Measurements from ENCODE around the gene TECPR2. TPM values are rescaled to one million over a fixed set of nuclear protein-coding genes. Genes with fewer than 3 reads are reported as not detected.

Gene TECPR2
- total RNA-seq, 1 experiment from 2014 or later = 21.3 TPM

DNA sequence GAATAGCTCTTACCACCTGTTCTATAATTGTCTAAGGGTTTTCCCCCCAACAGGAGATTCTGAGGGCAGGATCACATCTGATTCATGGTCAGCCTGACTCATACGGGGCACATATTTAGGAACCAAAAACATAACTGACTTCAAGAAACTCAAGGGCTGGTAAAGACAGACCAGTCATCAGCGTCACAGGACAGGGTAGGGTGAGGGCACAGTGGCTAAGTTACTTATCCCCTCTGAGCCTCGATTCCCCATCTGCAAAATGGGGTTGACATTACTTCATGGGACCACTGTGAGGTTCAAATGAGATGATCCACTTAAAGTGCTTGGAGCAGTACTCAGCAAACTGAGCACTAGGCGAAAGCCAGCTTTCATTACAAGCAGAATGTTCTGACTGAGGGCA lies 657 bp upstream of the TECPR2 start (continued):
- TF ChIP-seq, protein P1, sequence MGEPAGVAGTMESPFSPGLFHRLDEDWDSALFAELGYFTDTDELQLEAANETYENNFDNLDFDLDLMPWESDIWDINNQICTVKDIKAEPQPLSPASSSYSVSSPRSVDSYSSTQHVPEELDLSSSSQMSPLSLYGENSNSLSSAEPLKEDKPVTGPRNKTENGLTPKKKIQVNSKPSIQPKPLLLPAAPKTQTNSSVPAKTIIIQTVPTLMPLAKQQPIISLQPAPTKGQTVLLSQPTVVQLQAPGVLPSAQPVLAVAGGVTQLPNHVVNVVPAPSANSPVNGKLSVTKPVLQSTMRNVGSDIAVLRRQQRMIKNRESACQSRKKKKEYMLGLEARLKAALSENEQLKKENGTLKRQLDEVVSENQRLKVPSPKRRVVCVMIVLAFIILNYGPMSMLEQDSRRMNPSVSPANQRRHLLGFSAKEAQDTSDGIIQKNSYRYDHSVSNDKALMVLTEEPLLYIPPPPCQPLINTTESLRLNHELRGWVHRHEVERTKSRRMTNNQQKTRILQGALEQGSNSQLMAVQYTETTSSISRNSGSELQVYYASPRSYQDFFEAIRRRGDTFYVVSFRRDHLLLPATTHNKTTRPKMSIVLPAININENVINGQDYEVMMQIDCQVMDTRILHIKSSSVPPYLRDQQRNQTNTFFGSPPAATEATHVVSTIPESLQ (CRISPR knock-in tag; IDR thresholded peaks at IDR 0.05) = no peak
- TF ChIP-seq ZNF396 (CRISPR knock-in tag; IDR thresholded peaks at IDR 0.05; ENCODE audit: borderline replicate concordance) = no peak
- TF ChIP-seq CREM (CRISPR knock-in tag; IDR thresholded peaks at IDR 0.05) = no peak

DNA sequence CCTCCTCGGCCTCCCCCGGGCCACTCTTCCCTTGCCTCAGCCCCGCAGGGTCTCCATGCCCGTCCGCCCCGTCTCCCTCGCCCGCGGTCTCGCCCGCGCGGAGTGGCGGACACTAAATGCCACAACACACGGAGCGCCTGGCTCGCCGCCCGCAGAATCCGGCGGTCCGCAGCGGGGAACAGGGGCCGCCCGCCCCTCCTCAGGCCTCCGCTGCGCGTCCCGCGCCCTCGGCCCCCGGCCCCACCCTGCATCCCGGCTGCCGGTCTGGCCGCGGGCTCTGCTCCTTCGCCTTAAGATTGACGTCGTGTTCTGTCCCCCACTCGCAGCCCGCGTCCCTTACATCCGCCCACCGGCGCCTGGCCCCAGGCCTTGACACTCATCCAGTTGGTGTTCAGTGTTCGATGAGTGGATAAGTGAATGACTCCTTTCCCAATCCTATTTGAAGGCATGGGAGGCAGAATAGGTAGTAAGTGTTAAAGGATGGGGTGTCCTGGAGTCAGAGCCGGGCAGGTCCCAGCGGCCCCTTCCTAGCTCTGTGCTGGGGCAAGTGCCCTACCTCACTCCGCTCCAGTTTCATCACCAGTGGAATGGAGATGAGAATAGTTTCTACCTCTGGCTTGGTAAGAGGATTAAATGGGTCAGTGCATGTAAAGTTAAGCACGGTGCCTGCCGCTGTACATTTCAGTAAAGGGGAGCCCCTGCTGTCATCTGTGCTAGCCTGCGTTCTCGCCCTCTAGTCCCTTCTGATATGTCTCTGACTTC lies 622 bp downstream of the TECPR2 start:
- peaks cover 8% of the 10 kb centered on the region for H3K4me1 Mint-ChIP-seq
- no peaks in the 10 kb centered on the region for H3K36me3 Mint-ChIP-seq
- no peaks in the 10 kb centered on the region for H3K9me3 Mint-ChIP-seq
- TF ChIP-seq ATF1 (CRISPR knock-in tag; IDR thresholded peaks at IDR 0.05) (0 out of 2 replicates have a peak, but pooled peaks have one; percentile 24), RORB (CRISPR knock-in tag; IDR thresholded peaks at IDR 0.05) (no peak)
- TF ChIP-seq, protein P2, sequence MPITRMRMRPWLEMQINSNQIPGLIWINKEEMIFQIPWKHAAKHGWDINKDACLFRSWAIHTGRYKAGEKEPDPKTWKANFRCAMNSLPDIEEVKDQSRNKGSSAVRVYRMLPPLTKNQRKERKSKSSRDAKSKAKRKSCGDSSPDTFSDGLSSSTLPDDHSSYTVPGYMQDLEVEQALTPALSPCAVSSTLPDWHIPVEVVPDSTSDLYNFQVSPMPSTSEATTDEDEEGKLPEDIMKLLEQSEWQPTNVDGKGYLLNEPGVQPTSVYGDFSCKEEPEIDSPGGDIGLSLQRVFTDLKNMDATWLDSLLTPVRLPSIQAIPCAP (CRISPR knock-in tag; IDR thresholded peaks at IDR 0.05) = 0 out of 2 replicates have a peak, but pooled peaks have one; percentile 9
- H3K27ac Mint-ChIP-seq = peak overlapping the region; percentile 74; the same call in 1 of the 2 replicates
- no peak overlapping the region for H3K4me3 Mint-ChIP-seq
- ChIA-PET CTCF (interaction anchor here (0.6 to 1.1 kb wide), 4 partner anchors 13 to 317 kb away, joined by 3 to 5 read pairs (median 4); no protein-coding TSS in a partner anchor), POLR2A (no interaction called here)
- H3K27me3 Mint-ChIP-seq (ENCODE audit: low read depth) = no peaks in the 10 kb centered on the region
- ATAC-seq (peak; percentile 36), DNase-seq (ENCODE audit: low spot score) (peak; percentile 31)

DNA sequence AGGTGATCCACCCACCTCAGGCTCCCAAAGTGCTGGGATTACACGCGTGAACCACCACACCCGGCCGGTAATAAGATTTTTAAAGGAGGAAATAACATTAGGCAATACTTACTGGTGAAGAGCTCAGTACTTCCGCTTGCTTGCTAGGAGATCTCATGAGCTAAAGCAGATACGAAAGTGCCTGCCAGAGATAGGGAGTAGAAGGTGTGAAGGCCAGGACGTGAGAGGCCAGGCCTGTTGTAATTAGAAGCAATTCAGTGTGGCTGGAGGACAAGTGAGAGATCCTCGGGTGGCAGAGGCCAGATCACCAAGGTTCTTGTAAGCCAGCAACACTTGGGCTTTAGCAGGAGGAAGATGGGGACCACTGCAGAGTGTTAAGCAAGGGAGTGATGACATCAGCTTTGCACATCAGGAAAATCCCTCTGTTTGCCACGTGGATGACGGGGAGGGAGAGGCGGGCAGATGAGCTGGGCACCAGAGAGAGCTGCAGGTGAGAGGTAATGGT lies 7.6 kb downstream of the TECPR2 start:
- Mint-ChIP-seq H3K4me1 (no peaks in the 10 kb centered on the region), H3K27me3 (ENCODE audit: low read depth) (no peaks in the 10 kb centered on the region; the same call in 1 of the 2 replicates), H3K9me3 (no peaks in the 10 kb centered on the region), H3K27ac (peak overlapping the region; percentile 35), H3K36me3 (no peaks in the 10 kb centered on the region), H3K4me3 (no peak overlapping the region)
- TF ChIP-seq ZNF232 (CRISPR knock-in tag; IDR thresholded peaks at IDR 0.05) (no peak), CBFB (CRISPR knock-in tag; IDR thresholded peaks at IDR 0.05; ENCODE audit: low read depth) (no peak), SOX15 (CRISPR knock-in tag; IDR thresholded peaks at IDR 0.05) (no peak), NR1H2 (CRISPR knock-in tag; IDR thresholded peaks at IDR 0.05) (no peak), NR3C1 (CRISPR knock-in tag; conservative IDR thresholded peaks at IDR 0.05; ENCODE audit: low read depth) (no peak), MXD4 (CRISPR knock-in tag; IDR thresholded peaks at IDR 0.05; ENCODE audit: borderline replicate concordance) (no peak), SMAD3 (CRISPR knock-in tag; IDR thresholded peaks at IDR 0.05; ENCODE audit: borderline replicate concordance) (no peak), FOXP1 (CRISPR knock-in tag; IDR thresholded peaks at IDR 0.05; ENCODE audit: borderline replicate concordance) (no peak)
- TF ChIP-seq, protein P3, sequence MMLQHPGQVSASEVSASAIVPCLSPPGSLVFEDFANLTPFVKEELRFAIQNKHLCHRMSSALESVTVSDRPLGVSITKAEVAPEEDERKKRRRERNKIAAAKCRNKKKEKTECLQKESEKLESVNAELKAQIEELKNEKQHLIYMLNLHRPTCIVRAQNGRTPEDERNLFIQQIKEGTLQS (CRISPR knock-in tag; conservative IDR thresholded peaks at IDR 0.05) = no peak
- TF ChIP-seq, protein P4, sequence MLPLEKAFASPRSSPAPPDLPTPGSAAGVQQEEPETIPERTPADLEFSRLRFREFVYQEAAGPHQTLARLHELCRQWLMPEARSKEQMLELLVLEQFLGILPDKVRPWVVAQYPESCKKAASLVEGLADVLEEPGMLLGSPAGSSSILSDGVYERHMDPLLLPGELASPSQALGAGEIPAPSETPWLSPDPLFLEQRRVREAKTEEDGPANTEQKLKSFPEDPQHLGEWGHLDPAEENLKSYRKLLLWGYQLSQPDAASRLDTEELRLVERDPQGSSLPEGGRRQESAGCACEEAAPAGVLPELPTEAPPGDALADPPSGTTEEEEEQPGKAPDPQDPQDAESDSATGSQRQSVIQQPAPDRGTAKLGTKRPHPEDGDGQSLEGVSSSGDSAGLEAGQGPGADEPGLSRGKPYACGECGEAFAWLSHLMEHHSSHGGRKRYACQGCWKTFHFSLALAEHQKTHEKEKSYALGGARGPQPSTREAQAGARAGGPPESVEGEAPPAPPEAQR (CRISPR knock-in tag; IDR thresholded peaks at IDR 0.05) = no peak
- TF ChIP-seq, protein P5, sequence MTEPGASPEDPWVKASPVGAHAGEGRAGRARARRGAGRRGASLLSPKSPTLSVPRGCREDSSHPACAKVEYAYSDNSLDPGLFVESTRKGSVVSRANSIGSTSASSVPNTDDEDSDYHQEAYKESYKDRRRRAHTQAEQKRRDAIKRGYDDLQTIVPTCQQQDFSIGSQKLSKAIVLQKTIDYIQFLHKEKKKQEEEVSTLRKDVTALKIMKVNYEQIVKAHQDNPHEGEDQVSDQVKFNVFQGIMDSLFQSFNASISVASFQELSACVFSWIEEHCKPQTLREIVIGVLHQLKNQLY (CRISPR knock-in tag; IDR thresholded peaks at IDR 0.05) = no peak
- TF ChIP-seq, protein P6, sequence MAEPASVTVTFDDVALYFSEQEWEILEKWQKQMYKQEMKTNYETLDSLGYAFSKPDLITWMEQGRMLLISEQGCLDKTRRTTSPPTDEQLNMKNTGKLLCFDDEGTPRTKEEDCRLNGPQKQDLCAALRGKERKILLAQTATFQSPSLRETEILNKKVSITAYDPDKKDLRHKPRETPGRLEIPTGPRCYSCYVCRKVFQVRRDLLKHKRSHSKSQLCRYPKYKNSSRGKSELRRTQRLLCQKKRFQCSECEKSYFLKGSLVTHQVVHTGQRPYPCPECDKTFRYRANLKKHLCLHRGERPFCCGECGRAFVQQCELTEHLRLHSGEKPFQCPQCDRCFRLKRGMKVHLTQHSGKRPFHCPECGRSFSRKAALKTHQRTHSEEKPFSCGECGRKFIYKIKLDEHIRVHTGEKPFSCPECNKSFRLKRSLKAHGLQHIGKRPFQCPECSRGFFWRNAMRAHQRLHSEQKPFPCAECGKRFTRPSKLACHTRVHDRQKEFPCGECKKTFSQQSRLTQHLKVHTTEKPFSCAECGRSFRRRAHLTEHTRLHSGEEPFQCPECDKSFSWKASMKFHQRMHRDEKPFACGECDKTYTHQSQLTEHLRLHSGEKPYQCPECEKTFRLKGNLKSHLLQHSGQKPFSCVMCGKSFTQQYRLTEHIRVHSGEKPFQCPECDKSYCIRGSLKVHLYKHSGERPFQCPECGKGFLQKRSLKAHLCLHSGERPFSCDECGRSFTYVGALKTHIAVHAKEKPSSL (CRISPR knock-in tag; conservative IDR thresholded peaks at IDR 0.05) = no peak
- TF ChIP-seq, protein P7, sequence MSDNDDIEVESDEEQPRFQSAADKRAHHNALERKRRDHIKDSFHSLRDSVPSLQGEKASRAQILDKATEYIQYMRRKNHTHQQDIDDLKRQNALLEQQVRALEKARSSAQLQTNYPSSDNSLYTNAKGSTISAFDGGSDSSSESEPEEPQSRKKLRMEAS (CRISPR knock-in tag; IDR thresholded peaks at IDR 0.05) = no peak
- TF ChIP-seq, protein P8, sequence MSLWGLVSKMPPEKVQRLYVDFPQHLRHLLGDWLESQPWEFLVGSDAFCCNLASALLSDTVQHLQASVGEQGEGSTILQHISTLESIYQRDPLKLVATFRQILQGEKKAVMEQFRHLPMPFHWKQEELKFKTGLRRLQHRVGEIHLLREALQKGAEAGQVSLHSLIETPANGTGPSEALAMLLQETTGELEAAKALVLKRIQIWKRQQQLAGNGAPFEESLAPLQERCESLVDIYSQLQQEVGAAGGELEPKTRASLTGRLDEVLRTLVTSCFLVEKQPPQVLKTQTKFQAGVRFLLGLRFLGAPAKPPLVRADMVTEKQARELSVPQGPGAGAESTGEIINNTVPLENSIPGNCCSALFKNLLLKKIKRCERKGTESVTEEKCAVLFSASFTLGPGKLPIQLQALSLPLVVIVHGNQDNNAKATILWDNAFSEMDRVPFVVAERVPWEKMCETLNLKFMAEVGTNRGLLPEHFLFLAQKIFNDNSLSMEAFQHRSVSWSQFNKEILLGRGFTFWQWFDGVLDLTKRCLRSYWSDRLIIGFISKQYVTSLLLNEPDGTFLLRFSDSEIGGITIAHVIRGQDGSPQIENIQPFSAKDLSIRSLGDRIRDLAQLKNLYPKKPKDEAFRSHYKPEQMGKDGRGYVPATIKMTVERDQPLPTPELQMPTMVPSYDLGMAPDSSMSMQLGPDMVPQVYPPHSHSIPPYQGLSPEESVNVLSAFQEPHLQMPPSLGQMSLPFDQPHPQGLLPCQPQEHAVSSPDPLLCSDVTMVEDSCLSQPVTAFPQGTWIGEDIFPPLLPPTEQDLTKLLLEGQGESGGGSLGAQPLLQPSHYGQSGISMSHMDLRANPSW (CRISPR knock-in tag; conservative IDR thresholded peaks at IDR 0.05; ENCODE audit: low read depth) = no peak
- no peak for ATAC-seq
- DNase-seq (ENCODE audit: low spot score) = no peak
- CTCF ChIA-PET = no interaction called here
- POLR2A ChIA-PET = no interaction called here
